Astrocyte (in vitro differentiated cells and primary cell): ENCODE results near the gene TCF7. TPM values are rescaled to one million over a fixed set of nuclear protein-coding genes. Genes with fewer than 3 reads are reported as not detected.

ENCODE experiments used
- DNase-seq: peaks from one replicate; pipeline ENCODE4 v3.0.0-alpha.2; 2010; ENCODE audit warnings: low read depth
- FAIRE-seq: peaks from 2 replicates; lab custom pipeline; 2011; peaks lifted over from hg19 to GRCh38; lab: Jason Lieb, UNC
- H2AFZ ChIP-seq: 2 replicates; pipeline ENCODE4 v1.6.0; 2012; ENCODE audit warnings: low read depth, low read length, inconsistent platforms
- H3K27ac ChIP-seq: 2 replicates; pipeline ENCODE4 v1.5.1; 2011; ENCODE audit warnings: low read depth, low read length, inconsistent platforms
- H3K27me3 ChIP-seq: 2 replicates; pipeline ENCODE4 v1.6.0; 2011; ENCODE audit warnings: low read length, inconsistent platforms; ENCODE audit not compliant: insufficient read depth
- H3K36me3 ChIP-seq: 2 replicates; pipeline ENCODE4 v1.5.1; 2011; ENCODE audit warnings: low read length, inconsistent platforms; ENCODE audit not compliant: insufficient read depth
- H3K4me1 ChIP-seq: 2 replicates; pipeline ENCODE4 v1.5.1; 2011; ENCODE audit warnings: low read length, inconsistent platforms; ENCODE audit not compliant: insufficient read depth
- H3K4me2 ChIP-seq: 2 replicates; pipeline ENCODE4 v1.6.0; 2012; ENCODE audit warnings: low read length, inconsistent platforms
- H3K4me3 ChIP-seq: 2 replicates; pipeline ENCODE4 v1.5.1; 2011; ENCODE audit warnings: low read depth, mild to moderate bottlenecking, low read length, inconsistent platforms; ENCODE audit not compliant: insufficient read depth
- H3K79me2 ChIP-seq: 2 replicates; pipeline ENCODE4 v1.6.0; 2012; ENCODE audit warnings: mild to moderate bottlenecking, low read length, inconsistent platforms; ENCODE audit not compliant: insufficient read depth
- H3K9ac ChIP-seq: 2 replicates; pipeline ENCODE4 v1.6.0; 2012; ENCODE audit warnings: mild to moderate bottlenecking, low read length, inconsistent platforms
- H3K9me3 ChIP-seq: 2 replicates; pipeline ENCODE4 v1.5.1; 2012; ENCODE audit warnings: low read depth, mild to moderate bottlenecking, low read length, inconsistent platforms; ENCODE audit not compliant: insufficient read depth
- H4K20me1 ChIP-seq: 2 replicates; pipeline ENCODE4 v1.6.0; 2012; ENCODE audit warnings: low read length, inconsistent platforms; ENCODE audit not compliant: insufficient read depth
- H3K27ac Mint-ChIP-seq: one replicate; pipeline ENCODE4 v1.8.0; 2021; ENCODE audit warnings: mild to moderate bottlenecking, mixed read lengths; ENCODE audit not compliant: unreplicated experiment
- H3K27me3 Mint-ChIP-seq: one replicate; pipeline ENCODE4 v1.8.0; 2021; ENCODE audit warnings: low read depth, mixed read lengths; ENCODE audit not compliant: unreplicated experiment
- H3K36me3 Mint-ChIP-seq: one replicate; pipeline ENCODE4 v1.8.0; 2021; ENCODE audit warnings: low read depth, mixed read lengths; ENCODE audit not compliant: unreplicated experiment
- H3K4me1 Mint-ChIP-seq: one replicate; pipeline ENCODE4 v1.8.0; 2021; ENCODE audit warnings: low read depth, mixed read lengths; ENCODE audit not compliant: unreplicated experiment
- H3K4me3 Mint-ChIP-seq: one replicate; pipeline ENCODE4 v1.8.0; 2021; ENCODE audit warnings: mild to moderate bottlenecking, moderate library complexity, mixed read lengths; ENCODE audit not compliant: unreplicated experiment
- H3K9me3 Mint-ChIP-seq: one replicate; pipeline ENCODE4 v1.8.0; 2021; ENCODE audit warnings: mild to moderate bottlenecking, mixed read lengths; ENCODE audit not compliant: unreplicated experiment
- EZH2 ChIP-seq: IDR thresholded peaks from 2 replicates; pipeline ENCODE4 v1.6.1; 2012; ENCODE audit warnings: mild to moderate bottlenecking, low read length, inconsistent platforms; ENCODE audit not compliant: insufficient read depth
- total RNA-seq: library from RNA; stranded (reverse); gene quantifications from 2 replicates; pipeline ENCODE4 v1.2.1, GENCODE V29; 2021
- TF ChIP-seq, protein P1 (sequence below): IDR thresholded peaks from 2 replicates; pipeline ENCODE4 v1.5.1; 2011; ENCODE audit warnings: low read depth, mild to moderate bottlenecking, inconsistent platforms, low read length, moderate library complexity; ENCODE audit not compliant: insufficient read depth

Gene TCF7
- total RNA-seq, 1 donor from 2014 or later, result 2.6 TPM

GRCh38 chr5:134133995-134134541 lies 19.6 kb downstream of the TCF7 start:
- Mint-ChIP-seq H3K36me3 (peaks cover 15% of the 10 kb centered on the region), H3K9me3 (no peaks in the 10 kb centered on the region), H3K27ac (no peak overlapping the region), H3K4me3 (no peak overlapping the region), H3K27me3 (no peaks in the 10 kb centered on the region), H3K4me1 (peaks cover 11% of the 10 kb centered on the region)
- FAIRE-seq (no peak), DNase-seq (no peak)
- Histone ChIP-seq H3K4me1 (peaks cover 15% of the 10 kb centered on the region), H3K79me2 (peaks cover 59% of the 10 kb centered on the region), H3K4me2 (no peak overlapping the region), H3K27ac (no peak overlapping the region), H4K20me1 (peaks cover 90% of the 10 kb centered on the region), H3K9ac (no peak overlapping the region), H2AFZ (no peak overlapping the region), H3K4me3 (no peak overlapping the region), H3K27me3 (no peaks in the 10 kb centered on the region), H3K36me3 (peaks cover 8% of the 10 kb centered on the region), H3K9me3 (no peaks in the 10 kb centered on the region)
- TF ChIP-seq EZH2, result no peak
- TF ChIP-seq, protein P1, sequence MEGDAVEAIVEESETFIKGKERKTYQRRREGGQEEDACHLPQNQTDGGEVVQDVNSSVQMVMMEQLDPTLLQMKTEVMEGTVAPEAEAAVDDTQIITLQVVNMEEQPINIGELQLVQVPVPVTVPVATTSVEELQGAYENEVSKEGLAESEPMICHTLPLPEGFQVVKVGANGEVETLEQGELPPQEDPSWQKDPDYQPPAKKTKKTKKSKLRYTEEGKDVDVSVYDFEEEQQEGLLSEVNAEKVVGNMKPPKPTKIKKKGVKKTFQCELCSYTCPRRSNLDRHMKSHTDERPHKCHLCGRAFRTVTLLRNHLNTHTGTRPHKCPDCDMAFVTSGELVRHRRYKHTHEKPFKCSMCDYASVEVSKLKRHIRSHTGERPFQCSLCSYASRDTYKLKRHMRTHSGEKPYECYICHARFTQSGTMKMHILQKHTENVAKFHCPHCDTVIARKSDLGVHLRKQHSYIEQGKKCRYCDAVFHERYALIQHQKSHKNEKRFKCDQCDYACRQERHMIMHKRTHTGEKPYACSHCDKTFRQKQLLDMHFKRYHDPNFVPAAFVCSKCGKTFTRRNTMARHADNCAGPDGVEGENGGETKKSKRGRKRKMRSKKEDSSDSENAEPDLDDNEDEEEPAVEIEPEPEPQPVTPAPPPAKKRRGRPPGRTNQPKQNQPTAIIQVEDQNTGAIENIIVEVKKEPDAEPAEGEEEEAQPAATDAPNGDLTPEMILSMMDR, result no peak

DNA sequence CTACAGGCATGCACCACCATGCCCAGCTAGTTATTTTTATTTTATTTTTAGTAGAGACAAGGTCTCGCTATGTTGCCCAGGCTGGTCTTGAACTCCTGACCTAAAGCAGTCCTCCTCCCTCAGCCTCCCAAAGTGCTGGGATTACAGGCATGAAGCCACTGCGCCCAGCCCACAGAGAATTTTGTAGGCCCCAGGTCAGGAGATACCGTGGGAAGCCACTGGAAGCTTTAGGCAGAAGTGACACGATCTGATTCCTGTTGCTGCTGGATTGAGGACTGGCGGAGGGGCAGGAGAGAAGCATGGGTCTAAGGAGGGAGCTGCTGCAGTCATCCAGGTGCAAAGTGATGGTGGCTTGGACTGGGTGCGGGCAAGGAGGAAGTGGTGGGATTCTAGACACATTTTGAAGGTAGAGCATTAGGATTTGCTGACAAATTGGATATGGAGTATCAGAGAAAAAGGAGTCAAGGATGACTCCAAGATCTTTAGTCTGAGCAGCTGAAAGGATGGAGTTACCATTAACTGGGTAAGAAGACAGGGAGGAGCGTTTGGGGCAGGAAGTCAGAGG lies 20.7 kb downstream of the TCF7 start:
- FAIRE-seq (no peak), DNase-seq (no peak)
- no peak overlapping the region for H3K27ac Mint-ChIP-seq
- no peak overlapping the region for H3K4me3 Mint-ChIP-seq
- no peaks in the 10 kb centered on the region for H3K27me3 Mint-ChIP-seq
- Histone ChIP-seq H3K4me1 (peaks cover 17% of the 10 kb centered on the region), H3K4me2 (no peak overlapping the region), H2AFZ (no peak overlapping the region), H4K20me1 (peaks cover 94% of the 10 kb centered on the region), H3K9me3 (no peaks in the 10 kb centered on the region), H3K79me2 (peaks cover 57% of the 10 kb centered on the region), H3K9ac (no peak overlapping the region), H3K4me3 (no peak overlapping the region), H3K27ac (no peak overlapping the region), H3K27me3 (no peaks in the 10 kb centered on the region), H3K36me3 (peaks cover 10% of the 10 kb centered on the region)
- H3K4me1 Mint-ChIP-seq, result peaks cover 11% of the 10 kb centered on the region
- no peaks in the 10 kb centered on the region for H3K9me3 Mint-ChIP-seq
- TF ChIP-seq, protein P1, result no peak
- H3K36me3 Mint-ChIP-seq, result peaks cover 14% of the 10 kb centered on the region

DNA sequence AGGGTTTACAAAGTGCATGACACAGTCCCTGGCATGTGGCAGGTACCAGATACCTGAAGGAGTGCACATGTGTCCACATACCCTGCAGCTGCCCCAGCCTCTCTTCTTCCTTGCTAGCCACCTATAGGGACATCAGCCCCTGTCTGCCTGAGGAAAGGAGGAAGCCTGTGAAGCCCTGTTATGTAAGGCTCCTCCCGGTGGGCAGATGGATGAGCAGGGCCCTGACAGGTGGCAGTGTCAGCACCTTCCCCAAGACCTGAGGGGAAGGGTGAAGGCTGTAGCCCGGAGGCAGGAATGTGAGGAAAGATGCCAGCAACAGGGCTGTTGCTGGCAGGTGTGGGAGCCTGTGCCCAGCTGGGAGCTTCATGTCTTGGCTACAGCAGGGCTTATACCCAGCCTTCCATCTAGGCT lies 21.7 kb downstream of the TCF7 start:
- DNase-seq (no peak), FAIRE-seq (no peak)
- TF ChIP-seq EZH2, result no peak
- TF ChIP-seq, protein P1, result no peak
- no peaks in the 10 kb centered on the region for H3K9me3 ChIP-seq
- no peak overlapping the region for H3K4me3 ChIP-seq
- no peaks in the 10 kb centered on the region for H3K27me3 Mint-ChIP-seq
- H3K36me3 ChIP-seq, result peaks cover 10% of the 10 kb centered on the region
- peaks cover 47% of the 10 kb centered on the region for H3K79me2 ChIP-seq
- no peak overlapping the region for H3K27ac ChIP-seq
- H3K4me1 ChIP-seq, result peaks cover 18% of the 10 kb centered on the region
- no peak overlapping the region for H2AFZ ChIP-seq
- H3K4me3 Mint-ChIP-seq, result no peak overlapping the region
- no peaks in the 10 kb centered on the region for H3K27me3 ChIP-seq
- no peak overlapping the region for H3K9ac ChIP-seq
- peaks cover 17% of the 10 kb centered on the region for H3K4me1 Mint-ChIP-seq
- peaks cover 94% of the 10 kb centered on the region for H4K20me1 ChIP-seq
- peaks cover 14% of the 10 kb centered on the region for H3K36me3 Mint-ChIP-seq
- no peak overlapping the region for H3K4me2 ChIP-seq
- no peak overlapping the region for H3K27ac Mint-ChIP-seq
- H3K9me3 Mint-ChIP-seq, result no peaks in the 10 kb centered on the region
